GM18526 (cell line): ENCODE data around the gene ADISSP.

ENCODE experiments used
- POLR2A ChIP-seq: IDR thresholded peaks from 3 replicates; pipeline ENCODE4 v1.6.1; 2011; ENCODE audit not compliant: insufficient read length; ENCODE audit errors: extremely low read depth

ADISSP gene

DNA sequence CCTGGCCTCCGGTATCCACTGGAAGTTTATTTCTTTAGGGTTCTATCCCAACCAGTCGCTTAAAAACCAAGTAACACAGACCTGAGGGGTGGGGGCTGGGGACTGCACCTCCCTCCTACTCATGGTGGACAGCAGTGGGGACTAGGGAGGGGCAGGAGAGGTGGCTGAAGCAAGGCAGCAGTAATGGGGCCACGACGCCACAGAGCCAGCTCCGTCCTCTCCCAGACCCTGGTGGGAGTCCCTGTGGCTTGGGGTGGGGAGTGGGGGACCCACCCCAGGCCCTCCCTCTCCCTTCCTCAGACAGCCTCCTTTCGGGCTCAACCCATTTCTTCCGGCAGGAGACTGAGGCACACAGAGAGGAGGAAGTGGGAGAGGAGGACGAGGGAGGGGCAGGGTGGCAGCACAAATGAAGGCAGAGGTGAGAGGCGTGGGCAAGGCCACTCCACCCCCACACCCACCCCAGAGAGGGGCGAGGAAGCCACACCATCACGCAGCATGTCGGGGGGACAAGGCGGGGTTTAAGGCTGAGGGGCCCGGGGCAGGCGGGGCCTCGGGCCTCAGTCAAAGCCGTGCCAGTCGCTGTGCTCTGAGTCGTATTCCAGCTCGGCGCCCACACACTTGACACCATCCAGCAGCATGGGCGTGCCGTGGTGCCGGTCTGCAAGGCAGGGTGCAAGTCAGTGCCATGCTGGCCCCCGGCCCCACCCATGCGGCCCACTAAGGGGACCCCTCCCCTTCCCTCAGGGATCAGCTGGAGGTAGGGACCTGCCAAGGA lies 13.9 kb downstream of the ADISSP start:
- no peak for TF ChIP-seq POLR2A

DNA sequence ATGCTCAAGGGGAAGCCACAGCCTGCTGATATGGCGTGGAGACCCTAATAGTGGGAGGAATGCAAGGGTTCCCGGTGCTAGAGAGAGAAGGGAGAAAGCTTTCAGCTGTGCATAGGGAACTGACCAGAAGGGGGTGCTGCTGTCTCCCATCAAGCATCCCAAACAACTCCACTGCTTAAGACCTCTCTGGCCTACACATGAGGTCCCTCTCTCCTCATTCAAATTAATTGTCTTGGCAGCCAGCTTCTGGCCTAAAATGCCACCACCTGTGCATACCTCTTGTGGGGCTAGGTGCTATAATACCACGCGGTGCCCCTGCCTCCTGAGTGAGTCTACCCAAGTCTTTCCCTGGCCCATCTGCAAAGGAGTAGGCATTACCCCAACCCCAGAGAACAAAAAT lies 14.5 kb downstream of the ADISSP start:
- no peak for TF ChIP-seq POLR2A

DNA sequence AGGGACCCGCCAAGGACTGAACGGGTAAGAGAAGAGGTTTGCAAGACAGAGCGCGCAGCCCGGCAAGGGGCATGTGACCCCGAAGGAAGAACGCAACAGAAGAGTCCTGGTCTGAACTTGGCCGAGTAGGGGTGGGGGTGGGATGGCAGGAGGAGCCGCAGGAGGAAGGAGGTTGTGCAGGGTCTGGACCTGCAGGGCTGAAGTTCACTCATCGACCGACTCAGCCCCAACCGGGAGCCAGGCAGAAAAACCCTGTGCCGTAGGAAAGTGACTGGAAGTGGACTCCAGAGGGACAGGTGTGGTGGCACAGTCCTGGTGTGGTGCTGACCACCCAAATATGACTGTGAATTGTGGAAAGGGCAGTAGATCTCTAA lies 15.2 kb downstream of the ADISSP start:
- TF ChIP-seq POLR2A = no peak

DNA sequence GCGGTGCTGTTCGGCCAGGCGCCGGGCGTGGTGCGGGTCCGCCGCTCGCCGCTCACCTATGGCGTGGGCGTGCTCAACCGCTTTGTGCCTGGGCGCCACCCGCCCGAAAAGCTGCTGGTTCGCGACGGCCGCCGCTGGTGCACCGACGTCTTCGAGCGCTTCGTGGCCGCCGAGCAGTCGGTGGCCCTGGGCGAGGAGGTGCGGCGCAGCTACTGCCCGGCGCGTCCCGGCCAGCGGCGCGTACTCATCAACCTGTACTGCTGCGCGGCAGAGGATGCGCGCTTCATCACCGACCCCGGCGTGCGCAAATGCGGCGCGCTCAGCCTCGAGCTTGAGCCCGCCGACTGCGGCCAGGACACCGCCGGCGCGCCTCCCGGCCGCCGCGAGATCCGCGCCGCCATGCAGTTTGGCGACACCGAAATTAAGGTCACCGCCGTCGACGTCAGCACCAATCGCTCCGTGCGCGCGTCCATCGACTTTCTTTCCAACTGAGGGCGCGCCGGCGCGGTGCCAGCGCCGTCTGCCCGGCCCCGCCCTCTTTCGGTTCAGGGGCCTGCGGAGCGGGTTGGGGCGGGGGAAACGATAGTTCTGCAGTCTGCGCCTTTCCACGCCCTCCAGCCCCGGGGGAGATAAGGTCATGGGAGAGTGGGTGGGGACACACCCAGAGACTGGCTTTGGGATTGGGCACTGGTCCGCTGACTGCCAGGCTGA lies 15.7 kb downstream of the ADISSP start:
- no peak for TF ChIP-seq POLR2A

DNA sequence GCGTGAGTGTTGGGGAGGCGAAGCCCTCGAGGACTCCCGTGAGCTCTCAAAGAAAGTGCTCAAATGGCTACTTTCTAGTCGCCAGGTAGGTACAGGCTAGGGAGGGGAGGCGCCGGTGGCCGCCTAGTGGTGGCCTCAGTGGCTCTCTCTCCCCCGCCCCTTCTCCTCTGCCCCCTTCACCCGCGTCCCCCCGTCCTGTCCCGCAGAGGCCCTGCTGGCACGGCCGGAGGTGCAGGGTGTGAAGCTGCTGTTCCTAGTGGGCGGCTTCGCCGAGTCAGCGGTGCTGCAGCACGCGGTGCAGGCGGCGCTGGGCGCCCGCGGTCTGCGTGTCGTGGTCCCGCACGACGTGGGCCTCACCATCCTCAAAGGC lies 16.3 kb downstream of the ADISSP start:
- no peak for TF ChIP-seq POLR2A

DNA sequence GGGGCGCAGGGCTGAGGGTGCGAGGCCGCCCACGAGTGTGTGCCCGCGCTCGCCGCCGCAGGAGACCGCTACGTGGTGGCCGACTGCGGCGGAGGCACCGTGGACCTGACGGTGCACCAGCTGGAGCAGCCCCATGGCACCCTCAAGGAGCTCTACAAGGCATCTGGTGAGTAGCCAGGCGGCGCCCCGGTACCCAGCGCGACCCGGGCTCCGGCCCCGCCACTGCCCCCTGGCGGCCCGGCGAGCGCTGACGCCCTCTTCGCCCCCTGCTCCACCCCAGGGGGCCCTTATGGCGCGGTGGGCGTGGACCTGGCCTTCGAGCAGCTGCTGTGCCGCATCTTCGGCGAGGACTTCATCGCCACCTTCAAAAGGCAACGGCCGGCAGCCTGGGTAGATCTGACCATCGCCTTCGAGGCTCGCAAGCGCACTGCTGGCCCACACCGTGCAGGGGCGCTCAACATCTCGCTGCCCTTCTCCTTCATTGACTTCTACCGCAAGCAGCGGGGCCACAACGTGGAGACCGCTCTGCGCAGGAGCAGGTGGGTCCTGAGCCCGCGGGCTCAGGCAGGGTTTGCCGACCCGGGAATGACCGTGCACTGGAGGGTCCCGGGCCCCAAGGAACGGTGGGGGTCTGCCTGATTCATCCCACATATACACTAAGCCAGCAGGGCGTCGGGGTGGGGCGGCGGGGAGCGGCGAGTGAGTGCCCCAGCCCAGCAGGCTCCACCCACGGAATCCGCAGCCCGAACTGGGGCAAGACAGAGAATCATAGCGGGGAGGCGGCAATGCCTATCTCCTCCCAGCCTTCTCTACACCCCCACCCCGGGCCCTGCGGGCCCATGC lies 17.6 kb downstream of the ADISSP start:
- no peak for TF ChIP-seq POLR2A

- no peak for TF ChIP-seq POLR2A
Measured at GRCh38 chr20:3749087-3749688, 18.4 kb downstream of the ADISSP start.

DNA sequence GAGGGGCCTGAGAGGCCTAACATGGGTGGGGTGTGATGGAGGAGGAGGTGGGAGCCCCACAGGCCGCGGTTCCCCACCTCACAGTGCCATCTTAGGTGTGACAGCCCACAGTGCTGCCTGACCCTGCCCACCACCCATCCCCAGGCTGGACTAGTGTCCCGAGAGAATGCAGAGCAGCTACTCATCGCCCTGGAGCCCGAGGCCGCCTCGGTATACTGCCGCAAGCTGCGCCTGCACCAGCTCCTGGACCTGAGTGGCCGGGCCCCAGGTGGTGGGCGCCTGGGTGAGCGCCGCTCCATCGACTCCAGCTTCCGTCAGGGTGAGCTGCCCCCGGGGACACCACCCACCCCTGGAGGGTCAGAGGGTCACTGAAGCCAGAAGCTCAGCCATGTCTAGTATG lies 19.5 kb downstream of the ADISSP start:
- TF ChIP-seq POLR2A = no peak

- TF ChIP-seq POLR2A = no peak
Measured at GRCh38 chr20:3747471-3747870, 20.1 kb downstream of the ADISSP start.

GRCh38 chr20:3745686-3746173 lies 21.8 kb downstream of the ADISSP start:
- TF ChIP-seq POLR2A = no peak

- no peak for TF ChIP-seq POLR2A
Measured at GRCh38 chr20:3744806-3745685, 22.5 kb downstream of the ADISSP start.

DNA sequence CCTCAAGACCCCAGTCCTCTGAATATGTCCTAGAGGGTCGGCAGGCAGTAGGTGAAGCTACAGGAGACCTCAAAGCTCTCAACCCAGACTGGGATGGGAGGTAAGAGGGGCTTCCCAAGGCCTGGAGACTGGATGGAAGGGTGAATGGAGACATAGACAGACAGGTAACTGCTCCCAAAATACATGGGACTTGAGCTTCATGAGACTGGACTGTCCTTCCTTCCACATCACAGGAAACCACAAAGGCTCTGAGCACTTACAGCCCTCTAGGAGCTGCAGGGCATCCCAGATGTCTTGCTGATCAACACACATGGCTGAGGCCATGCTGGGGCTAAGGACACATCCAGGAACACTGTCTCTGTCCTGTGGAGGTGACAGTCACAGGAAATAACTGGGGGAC lies 23.5 kb downstream of the ADISSP start:
- TF ChIP-seq POLR2A = no peak

DNA sequence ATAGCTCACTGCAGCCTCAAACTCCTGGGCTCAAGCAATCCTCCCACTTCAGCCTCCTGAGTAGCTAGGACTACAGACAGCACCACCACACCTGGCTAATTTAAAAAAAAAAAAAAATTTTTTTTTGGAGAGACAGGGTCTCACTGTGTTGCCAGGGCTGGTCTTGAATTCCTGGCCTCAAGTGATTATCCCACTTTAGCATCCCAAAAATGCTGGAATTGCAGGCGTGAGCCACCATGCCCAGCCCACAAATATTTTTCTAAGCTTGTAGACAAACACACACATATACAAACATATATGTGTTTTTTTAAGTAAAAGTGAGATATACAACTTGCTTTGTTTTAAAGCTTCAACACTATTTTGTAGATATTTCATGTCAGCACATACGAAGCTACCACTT lies 24.3 kb downstream of the ADISSP start:
- TF ChIP-seq POLR2A = no peak

DNA sequence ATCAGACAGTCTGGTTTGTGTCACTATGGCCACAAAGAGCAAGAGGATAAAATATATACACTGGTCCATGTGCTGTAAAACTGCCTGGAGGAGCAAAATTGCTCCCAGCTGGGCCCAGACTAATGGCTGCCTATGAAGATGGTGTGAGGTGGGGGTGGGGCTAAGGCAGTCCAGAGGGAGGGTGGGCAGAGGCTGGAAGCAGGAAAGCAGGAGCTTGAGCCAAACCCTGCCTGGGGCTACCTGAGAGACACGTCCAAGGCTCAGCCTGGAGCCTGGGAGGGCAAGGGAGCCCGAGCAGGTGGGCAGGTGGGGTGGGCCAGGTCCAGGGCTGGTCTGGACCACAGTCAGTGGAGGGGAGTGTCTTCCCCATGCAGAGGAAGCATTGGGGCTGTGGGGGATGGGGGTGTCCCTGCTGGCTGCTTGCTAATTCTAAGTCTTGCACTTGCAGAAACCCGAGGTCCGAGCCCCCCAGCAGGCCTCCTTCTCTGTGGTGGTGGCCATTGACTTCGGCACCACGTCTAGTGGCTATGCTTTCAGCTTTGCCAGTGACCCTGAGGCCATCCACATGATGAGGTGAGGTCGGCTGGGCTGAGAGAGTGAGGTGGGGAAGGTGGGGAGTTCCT lies 25.6 kb downstream of the ADISSP start:
- TF ChIP-seq POLR2A = no peak
